GM18951 (cell line): Measurements from ENCODE around the gene EPO.

Experiments
- POLR2A ChIP-seq: IDR thresholded peaks from 4 replicates; pipeline ENCODE4 v1.6.1; 2011; ENCODE audit warnings: mild to moderate bottlenecking; ENCODE audit not compliant: insufficient read length, insufficient read depth; ENCODE audit errors: extremely low read depth
- in situ Hi-C: fragments of 300-500 bp; cut with MboI; formaldehyde crosslinking; loops from one replicate; pipeline ENCODE4 v1.12.0; 2022; ENCODE audit warnings: low sequenced_read_pairs, mixed read lengths, inconsistent platforms; ENCODE audit not compliant: unreplicated experiment

EPO gene

GRCh38 chr7:100753750-100754149, 33.5 kb downstream of the EPO start:
- in situ Hi-C loops = loop anchor here (25.0 kb wide), 1 partner anchor 309 kb away; no protein-coding TSS in a partner anchor
- TF ChIP-seq POLR2A = no peak

GRCh38 chr7:100759357-100760171, 39.3 kb downstream of the EPO start:
- in situ Hi-C loops = loop anchor here (25.0 kb wide), 1 partner anchor 303 kb away; no protein-coding TSS in a partner anchor
- no peak for TF ChIP-seq POLR2A

- in situ Hi-C loops = loop anchor here (25.0 kb wide), 1 partner anchor 299 kb away; no protein-coding TSS in a partner anchor
Observed at GRCh38 chr7:100762841-100763240, 42.6 kb downstream of the EPO start.

- in situ Hi-C loops = loop anchor here (25.0 kb wide), 1 partner anchor 299 kb away; no protein-coding TSS in a partner anchor
- no peak for TF ChIP-seq POLR2A
Observed at GRCh38 chr7:100763556-100764140, 43.4 kb downstream of the EPO start.

- in situ Hi-C loops = loop anchor here (25.0 kb wide), 1 partner anchor 297 kb away; no protein-coding TSS in a partner anchor
- no peak for TF ChIP-seq POLR2A
Observed at GRCh38 chr7:100764841-100765240, 44.6 kb downstream of the EPO start.

- no peak for TF ChIP-seq POLR2A
- in situ Hi-C loops = loop anchor here (25.0 kb wide), 1 partner anchor 297 kb away; no protein-coding TSS in a partner anchor
Observed at GRCh38 chr7:100765250-100765649, 45.0 kb downstream of the EPO start.

- in situ Hi-C loops = loop anchor here (25.0 kb wide), 1 partner anchor 294 kb away; no protein-coding TSS in a partner anchor
- no peak for TF ChIP-seq POLR2A
Observed at GRCh38 chr7:100768784-100769183, 48.5 kb downstream of the EPO start.
